Psoas muscle (tissue), 8 donors: Measurements from ENCODE around the gene GALNTL6. TPM values are rescaled to one million over a fixed set of nuclear protein-coding genes. Genes with fewer than 3 reads are reported as not detected.

Experiments used
- ATAC-seq, 4 donors: fragments of 200-7000 bp; cut with Tn5 transposase; one replicate each; pipeline ENCODE4 v1.9.1; 2020; ENCODE audit warnings: moderate library complexity in 3 of 4, mild to moderate bottlenecking in 2 of 4
- DNase-seq, 2 donors: peaks; one replicate each; pipeline ENCODE4 v3.0.0-alpha.2; 2020
- H3K27ac ChIP-seq: fragments of 200-600 bp; one replicate; pipeline ENCODE4 v1.8.0; 2022
- H3K27me3 ChIP-seq, 3 donors: fragments of 200-600 bp in 1 of 3; one replicate each; pipeline versions ENCODE4 v1.6.1 to v1.8.0; 2013 to 2022; ENCODE audit warnings: low read length in 2 of 3, mild to moderate bottlenecking in 2 of 3, moderate library complexity in 1 of 3; ENCODE audit not compliant: insufficient read depth in 3 of 3
- H3K36me3 ChIP-seq, 2 donors: fragments of 200-600 bp in 1 of 2; one replicate each; pipeline versions ENCODE4 v1.6.1 to v1.8.0; 2013 to 2022; ENCODE audit warnings: low read depth in 1 of 2, mild to moderate bottlenecking in 1 of 2, moderate library complexity in 1 of 2; ENCODE audit not compliant: insufficient read depth in 1 of 2
- H3K4me1 ChIP-seq: fragments of 200-600 bp; one replicate; pipeline ENCODE4 v1.8.0; 2022
- H3K4me3 ChIP-seq: fragments of 200-600 bp; one replicate; pipeline ENCODE4 v1.8.0; 2022; ENCODE audit warnings: mild to moderate bottlenecking
- H3K9me3 ChIP-seq: fragments of 200-600 bp; one replicate; pipeline ENCODE4 v1.8.0; 2022
- WGBS, 3 donors: extraction: QIAGEN DNeasy Blood & Tissue Kit; methylation state at CpG; one replicate each; pipeline versions ENCODE4 v1.1.6 to v1.1.7; 2013; 5-methylcytosine and 5-hydroxymethylcytosine counted together
- intact Hi-C, 2 donors: fragments of 100-400 bp; cut with DNase I; formaldehyde crosslinking; loops; one replicate each; pipeline versions ENCODE4 v1.11.0 to v1.14.2; 2022
- polyA plus RNA-seq, 3 donors: library from polyadenylated mRNA; stranded (reverse); fragments of 200-250 nt; gene quantifications; one replicate each; pipeline ENCODE4 v1.2.3, GENCODE V29; 2013
- total RNA-seq, 4 donors: library from RNA; stranded (reverse); fragmentation: NEBNext Ultra II Directional in 2 of 4; extraction: Animal tissue kit (Norgen Biotek cat#: 25700) in 2 of 4; gene quantifications; one replicate each; pipeline versions ENCODE4 v1.2.1 to v1.2.4, GENCODE V29; 2021 to 2023
- TF ChIP-seq, protein P1 (sequence below): fragments of 200-600 bp; IDR thresholded peaks from one replicate; pipeline ENCODE4 v1.8.0; 2022; ENCODE audit warnings: antibody characterized with exemption
- donor health status: healthy with polysubstance abuse.
- donor health status: DM: no; HTN: no; CAD: no; lungs with moderate emphysema.
- donor health status: Bipolar disorder and iron deficiency.
- donor health status: healthy.
- donor health status: DM: yes; HTN: yes; CAD: no.
- donor health status: DM: no; HTN: no; CAD: no.
- donor health status: DM: no; HTN: no; CAD: no.
- donor health status: DM: yes; HTN: yes; CAD: no.

Gene GALNTL6
- total and polyA plus RNA-seq, 7 donors = 0.01 to 0.91 (median 0.21) TPM; not detected in 3

DNA sequence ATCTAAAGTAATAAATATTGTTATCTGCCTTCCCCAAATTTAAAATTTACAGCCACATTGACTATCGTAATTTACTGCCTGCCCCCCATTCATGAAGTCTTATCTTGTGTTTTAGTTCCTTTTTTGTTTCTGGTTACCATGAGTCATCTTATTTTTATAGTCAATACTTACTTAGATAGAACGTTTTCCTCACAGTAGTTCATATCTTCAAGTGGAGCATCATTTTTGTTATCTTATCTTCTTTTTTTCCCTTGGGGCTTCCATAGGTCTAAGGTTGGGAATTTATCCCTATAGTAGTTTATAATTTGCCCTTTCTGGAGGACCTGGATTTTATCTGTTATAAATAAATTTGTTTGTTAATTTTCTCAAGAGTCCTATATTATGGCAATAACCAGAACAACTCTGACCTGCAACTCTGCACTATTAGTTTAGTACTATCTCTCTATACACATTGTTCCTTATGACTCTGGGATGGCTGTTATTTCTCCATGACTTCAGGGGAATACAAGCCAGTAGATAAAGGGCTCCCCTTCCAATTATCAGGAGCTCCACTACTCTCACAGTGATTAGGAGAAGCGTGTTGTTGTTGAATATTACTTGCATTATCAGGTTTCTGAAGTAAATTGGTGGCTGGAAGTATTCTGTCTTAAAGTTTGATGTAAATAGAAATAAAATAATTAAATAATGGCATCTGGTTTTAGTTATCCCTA, 330.6 kb downstream of the GALNTL6 start:
- Histone ChIP-seq H3K36me3 (no peaks in the 10 kb centered on the region), H3K9me3 (no peaks in the 10 kb centered on the region), H3K27me3 (no peaks in the 10 kb centered on the region), H3K27ac (no peak overlapping the region), H3K4me1 (no peaks in the 10 kb centered on the region), H3K4me3 (no peak overlapping the region)
- WGBS, 3 donors = 75 to 78% (median 75%) methylated on average over 3 of the region's 3 CpGs
- TF ChIP-seq, protein P1, sequence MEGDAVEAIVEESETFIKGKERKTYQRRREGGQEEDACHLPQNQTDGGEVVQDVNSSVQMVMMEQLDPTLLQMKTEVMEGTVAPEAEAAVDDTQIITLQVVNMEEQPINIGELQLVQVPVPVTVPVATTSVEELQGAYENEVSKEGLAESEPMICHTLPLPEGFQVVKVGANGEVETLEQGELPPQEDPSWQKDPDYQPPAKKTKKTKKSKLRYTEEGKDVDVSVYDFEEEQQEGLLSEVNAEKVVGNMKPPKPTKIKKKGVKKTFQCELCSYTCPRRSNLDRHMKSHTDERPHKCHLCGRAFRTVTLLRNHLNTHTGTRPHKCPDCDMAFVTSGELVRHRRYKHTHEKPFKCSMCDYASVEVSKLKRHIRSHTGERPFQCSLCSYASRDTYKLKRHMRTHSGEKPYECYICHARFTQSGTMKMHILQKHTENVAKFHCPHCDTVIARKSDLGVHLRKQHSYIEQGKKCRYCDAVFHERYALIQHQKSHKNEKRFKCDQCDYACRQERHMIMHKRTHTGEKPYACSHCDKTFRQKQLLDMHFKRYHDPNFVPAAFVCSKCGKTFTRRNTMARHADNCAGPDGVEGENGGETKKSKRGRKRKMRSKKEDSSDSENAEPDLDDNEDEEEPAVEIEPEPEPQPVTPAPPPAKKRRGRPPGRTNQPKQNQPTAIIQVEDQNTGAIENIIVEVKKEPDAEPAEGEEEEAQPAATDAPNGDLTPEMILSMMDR = no peak
- intact Hi-C loops = no loop called here
- no peak for ATAC-seq
- DNase-seq = no peak

- H3K27me3 ChIP-seq = no peaks in the 10 kb centered on the region
- 13 to 26% (median 13%) methylated on average over 2 of the region's 2 CpGs for WGBS, 3 donors
- H3K4me1 ChIP-seq = no peaks in the 10 kb centered on the region
- intact Hi-C loops = no loop called here
- ATAC-seq (no peak), DNase-seq (no peak)
- H3K27ac ChIP-seq = no peak overlapping the region
- TF ChIP-seq, protein P1 = no peak
- no peaks in the 10 kb centered on the region for H3K9me3 ChIP-seq
- no peaks in the 10 kb centered on the region for H3K36me3 ChIP-seq
- no peak overlapping the region for H3K4me3 ChIP-seq
Observed at GRCh38 chr4:172147687-172148086, 334.5 kb downstream of the GALNTL6 start.

DNA sequence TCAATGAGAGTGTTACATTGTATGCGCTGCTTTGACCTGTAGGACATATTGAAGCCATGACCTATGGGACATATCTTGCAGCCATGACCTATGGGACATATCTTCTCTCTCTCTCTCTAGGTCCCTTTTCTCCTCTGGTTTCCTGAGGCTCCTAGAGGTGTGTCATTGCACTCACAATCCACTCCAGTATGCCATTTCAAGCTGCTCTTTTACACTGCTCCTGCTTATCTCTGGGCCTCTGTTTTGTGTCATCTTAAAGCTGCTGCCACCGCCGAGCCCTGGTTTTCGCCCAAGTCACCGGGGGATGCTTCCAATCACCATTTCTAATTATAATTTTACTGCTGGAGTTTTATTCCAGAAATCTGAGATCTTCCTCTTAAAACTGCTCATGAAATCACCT, 336.1 kb downstream of the GALNTL6 start:
- Histone ChIP-seq H3K27me3 (no peaks in the 10 kb centered on the region), H3K36me3 (no peaks in the 10 kb centered on the region), H3K4me1 (no peaks in the 10 kb centered on the region), H3K4me3 (no peak overlapping the region), H3K27ac (no peak overlapping the region), H3K9me3 (no peaks in the 10 kb centered on the region)
- intact Hi-C loops = no loop called here
- TF ChIP-seq, protein P1 = no peak
- DNase-seq (no peak), ATAC-seq (no peak)
- WGBS, 3 donors = 53 to 58% (median 56%) methylated on average over 5 of the region's 5 CpGs

DNA sequence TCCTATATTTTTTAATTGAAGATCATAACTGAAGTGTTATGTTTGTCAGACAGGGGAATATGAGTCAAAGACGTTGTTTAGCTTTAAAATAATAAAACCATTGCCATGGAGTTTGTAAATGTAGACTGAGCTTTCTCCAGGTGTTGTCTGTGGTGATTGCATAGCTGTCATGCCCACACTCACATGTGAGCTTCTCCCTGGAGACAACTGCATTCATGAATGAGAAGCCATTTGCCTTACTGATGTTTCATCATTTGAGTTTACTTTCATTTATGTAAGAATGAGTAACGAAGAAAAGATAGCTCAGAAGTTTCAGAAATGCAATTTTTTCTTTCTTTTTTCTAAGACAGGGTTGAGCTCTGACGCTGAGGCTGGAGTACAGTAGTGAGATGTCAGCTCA, 339.1 kb downstream of the GALNTL6 start:
- Histone ChIP-seq H3K4me1 (no peaks in the 10 kb centered on the region), H3K27me3 (no peaks in the 10 kb centered on the region), H3K9me3 (no peaks in the 10 kb centered on the region), H3K36me3 (no peaks in the 10 kb centered on the region), H3K27ac (no peak overlapping the region), H3K4me3 (no peak overlapping the region)
- intact Hi-C loops = no loop called here
- no peak for DNase-seq
- 69 to 77% (median 69%) methylated on average over 3 of the region's 3 CpGs for WGBS, 3 donors
- ATAC-seq = no peak
- TF ChIP-seq, protein P1 = no peak

GRCh38 chr4:172153719-172154118, 340.5 kb downstream of the GALNTL6 start:
- H3K4me1 ChIP-seq = no peaks in the 10 kb centered on the region
- ATAC-seq (no peak), DNase-seq (no peak)
- no peak overlapping the region for H3K27ac ChIP-seq
- no peaks in the 10 kb centered on the region for H3K9me3 ChIP-seq
- 67 to 72% (median 69%) methylated on average over 4 of the region's 4 CpGs for WGBS, 3 donors
- H3K27me3 ChIP-seq = no peaks in the 10 kb centered on the region
- H3K4me3 ChIP-seq = no peak overlapping the region
- TF ChIP-seq, protein P1 = no peak
- intact Hi-C loops = no loop called here
- H3K36me3 ChIP-seq = no peaks in the 10 kb centered on the region
